GM18519 (cell line): ENCODE measurements around the gene MTUS2.
"Not testable (repeated sequence)": the region's sequence is repeated elsewhere in the genome, so short reads cannot be mapped to it uniquely, and the experiment has no call there.

Experiments
- ATAC-seq: cut with Tn5 transposase; IDR thresholded peaks from one replicate; pipeline ENCODE4 v1.9.1; 2021; ENCODE audit warnings: mild to moderate bottlenecking, moderate library complexity; ENCODE audit not compliant: unreplicated experiment, low FRiP score

Gene MTUS2

DNA sequence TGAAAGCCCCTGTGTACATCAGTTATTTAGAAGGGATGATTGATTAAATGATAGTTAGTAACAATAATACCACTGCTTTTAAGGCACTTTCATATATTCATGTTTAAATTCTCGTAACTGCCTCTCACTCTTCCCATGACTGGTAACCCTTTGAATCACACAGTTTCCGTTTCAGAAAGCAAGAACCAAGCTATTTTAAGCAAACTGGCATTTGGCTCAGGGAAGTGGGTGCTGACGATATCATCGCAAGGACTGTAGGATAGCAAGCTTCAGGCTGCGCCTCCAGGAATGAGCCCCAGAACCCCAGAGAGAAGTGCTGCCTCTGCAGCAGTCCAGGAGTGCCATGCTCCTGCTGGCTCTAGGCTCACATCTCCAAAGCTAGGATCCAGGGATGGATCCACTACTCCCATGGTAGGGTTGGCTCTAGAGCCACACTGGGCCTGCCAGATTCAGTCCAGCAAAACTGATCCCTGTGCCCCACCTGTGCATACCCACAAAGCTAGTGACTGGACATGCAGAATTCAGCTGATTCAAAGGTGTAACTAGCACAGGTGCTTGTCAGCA lies 461.9 kb downstream of the MTUS2 start:
- no peak for ATAC-seq

DNA sequence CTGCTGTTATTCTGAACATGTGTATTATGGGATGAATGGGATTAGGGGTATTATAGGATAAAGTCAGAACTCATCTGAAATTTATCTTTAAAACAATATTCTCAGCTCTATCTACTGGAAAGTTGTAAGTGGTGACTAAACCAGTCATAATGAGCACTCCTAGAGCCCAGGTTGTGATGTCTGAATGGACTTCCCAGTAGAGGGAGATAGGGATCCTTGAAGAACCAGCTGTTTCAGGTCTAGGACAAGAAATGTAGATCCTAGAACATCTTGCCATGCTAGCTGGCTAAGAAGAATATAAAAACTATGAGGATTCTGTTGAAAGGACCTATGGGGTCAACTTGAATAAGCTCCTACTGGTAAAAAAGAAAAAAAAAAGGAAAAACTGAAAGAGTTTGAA lies 464.6 kb downstream of the MTUS2 start:
- ATAC-seq = no peak

- ATAC-seq = no peak
These were observed 467.1 kb downstream of the MTUS2 start for GRCh38 chr13:29287237-29287636.

- no peak for ATAC-seq
These were observed 471.9 kb downstream of the MTUS2 start for GRCh38 chr13:29292045-29292444.

DNA sequence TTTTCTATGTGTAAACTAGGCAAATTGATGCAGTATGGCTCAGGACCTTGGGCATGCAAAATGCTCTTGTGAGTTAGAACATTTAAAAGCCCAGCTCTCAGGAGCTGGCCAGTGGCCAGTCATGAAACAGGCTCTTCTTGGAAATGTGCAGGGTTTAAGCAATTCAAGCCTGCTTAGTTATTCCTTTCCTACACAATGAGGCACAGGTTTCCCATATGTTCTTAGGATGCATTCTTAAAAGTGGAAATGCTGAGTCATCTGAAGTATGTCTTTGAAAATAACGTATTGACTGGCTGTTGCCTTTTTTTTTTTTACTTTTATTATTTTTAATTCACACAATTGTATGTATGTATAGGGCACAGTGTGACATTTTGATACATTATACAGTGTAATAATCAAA lies 474.7 kb downstream of the MTUS2 start:
- ATAC-seq = no peak

GRCh38 chr13:29301027-29301426 lies 480.9 kb downstream of the MTUS2 start:
- no peak for ATAC-seq

DNA sequence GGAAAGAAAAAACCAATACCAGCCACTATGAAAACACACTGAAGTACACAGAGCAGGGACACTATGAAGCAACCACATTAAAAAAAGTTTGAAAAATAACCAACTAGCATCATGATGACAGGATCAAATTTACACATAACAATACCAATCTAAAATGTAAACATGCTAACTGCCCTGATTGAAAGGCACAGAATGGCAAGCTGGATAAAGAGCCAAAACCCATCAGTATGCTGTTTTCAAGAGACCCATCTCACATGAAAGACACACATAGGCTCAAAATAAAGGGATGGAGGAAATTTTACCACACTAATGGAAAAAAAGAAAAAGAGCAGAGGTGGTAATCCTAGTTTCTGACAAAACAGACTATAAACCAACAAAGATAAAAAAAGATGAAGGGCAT lies 484.0 kb downstream of the MTUS2 start:
- ATAC-seq = no peak

- ATAC-seq = no peak
These were observed 490.7 kb downstream of the MTUS2 start for GRCh38 chr13:29310806-29311205.

- no peak for ATAC-seq
These were observed 495.7 kb downstream of the MTUS2 start for GRCh38 chr13:29315847-29316246.

- no peak for ATAC-seq
These were observed 497.7 kb downstream of the MTUS2 start for GRCh38 chr13:29317828-29318227.

DNA sequence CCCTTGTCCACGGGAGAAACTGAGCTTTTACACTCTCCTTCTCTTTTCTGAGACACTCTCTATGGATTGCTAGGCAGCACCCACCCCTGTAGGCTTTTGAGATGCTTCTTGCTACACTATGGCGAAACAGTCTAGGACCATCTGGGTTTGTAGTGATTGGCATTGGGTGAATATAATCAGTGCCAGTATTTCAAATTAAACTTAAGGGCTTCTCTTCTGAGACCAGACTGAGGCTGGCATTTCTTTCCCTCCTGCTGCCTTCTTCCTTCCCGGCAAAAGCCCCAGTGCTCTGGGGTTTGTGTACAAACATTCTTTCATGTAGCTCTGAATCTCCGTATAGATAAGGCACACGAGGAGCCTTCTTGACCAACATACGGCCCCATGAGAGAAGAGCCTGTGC lies 498.6 kb downstream of the MTUS2 start:
- ATAC-seq = no peak

DNA sequence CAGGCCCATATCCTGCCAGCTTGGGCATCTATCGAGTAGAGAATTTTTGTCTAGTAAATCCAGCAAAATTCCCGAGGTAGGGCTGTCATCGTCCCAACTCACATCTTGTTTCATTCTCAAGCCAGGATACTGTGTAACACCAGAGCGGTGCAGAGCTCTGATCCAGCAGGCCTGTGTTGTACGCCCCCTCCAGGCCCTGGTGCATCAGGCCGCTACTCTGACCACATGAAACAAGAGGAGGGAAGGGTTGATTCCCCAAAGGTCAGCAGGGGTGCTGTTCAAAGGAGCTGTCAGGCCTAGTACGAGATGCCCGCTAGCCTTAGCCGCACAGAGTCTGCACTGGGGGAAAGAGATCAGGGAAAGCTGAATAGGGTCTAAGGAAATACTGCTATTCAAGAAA lies 499.3 kb downstream of the MTUS2 start:
- no peak for ATAC-seq

DNA sequence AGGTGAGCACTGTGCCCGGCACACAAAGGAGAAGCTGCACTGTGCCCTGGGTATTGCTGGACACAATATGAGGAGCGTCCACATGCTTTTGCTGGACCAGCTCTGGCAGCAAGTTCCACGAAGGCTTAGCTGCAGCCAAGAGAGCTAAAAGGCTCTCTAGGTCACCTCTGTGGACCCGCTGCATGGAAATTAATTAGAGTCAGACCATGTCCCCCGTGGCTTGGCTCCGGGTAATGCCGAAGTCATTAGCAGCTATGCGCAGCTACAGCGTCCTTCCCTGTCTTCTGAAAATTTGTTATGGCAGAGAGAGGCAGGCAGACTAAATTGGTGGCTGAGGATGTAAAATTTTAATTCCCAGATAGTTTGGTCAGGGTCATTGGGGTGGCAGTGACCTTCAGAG lies 503.8 kb downstream of the MTUS2 start:
- no peak for ATAC-seq

- no peak for ATAC-seq
These were observed 504.5 kb downstream of the MTUS2 start for GRCh38 chr13:29324601-29325000.

- no peak for ATAC-seq
These were observed 508.4 kb downstream of the MTUS2 start for GRCh38 chr13:29328501-29328900.

DNA sequence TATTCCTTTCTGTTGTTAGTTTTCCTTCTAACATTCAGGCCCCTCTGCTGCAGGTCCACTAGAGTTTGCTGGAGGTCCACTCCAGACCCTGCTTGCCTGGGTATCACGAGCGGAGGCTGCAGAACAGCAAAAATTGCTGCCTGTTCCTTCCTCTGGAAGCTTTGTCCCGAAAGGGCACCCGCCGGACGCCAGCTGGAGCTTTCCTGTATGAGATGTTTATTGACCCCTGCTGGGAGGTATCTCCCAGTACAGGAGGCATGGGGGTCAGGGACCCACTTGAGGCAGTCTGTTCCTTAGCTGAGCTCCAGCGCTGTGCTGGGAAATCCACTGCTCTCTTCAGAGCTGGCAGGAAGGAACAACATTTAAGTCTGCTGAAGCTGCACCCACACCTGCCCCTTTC lies 516.2 kb downstream of the MTUS2 start:
- ATAC-seq = no peak

DNA sequence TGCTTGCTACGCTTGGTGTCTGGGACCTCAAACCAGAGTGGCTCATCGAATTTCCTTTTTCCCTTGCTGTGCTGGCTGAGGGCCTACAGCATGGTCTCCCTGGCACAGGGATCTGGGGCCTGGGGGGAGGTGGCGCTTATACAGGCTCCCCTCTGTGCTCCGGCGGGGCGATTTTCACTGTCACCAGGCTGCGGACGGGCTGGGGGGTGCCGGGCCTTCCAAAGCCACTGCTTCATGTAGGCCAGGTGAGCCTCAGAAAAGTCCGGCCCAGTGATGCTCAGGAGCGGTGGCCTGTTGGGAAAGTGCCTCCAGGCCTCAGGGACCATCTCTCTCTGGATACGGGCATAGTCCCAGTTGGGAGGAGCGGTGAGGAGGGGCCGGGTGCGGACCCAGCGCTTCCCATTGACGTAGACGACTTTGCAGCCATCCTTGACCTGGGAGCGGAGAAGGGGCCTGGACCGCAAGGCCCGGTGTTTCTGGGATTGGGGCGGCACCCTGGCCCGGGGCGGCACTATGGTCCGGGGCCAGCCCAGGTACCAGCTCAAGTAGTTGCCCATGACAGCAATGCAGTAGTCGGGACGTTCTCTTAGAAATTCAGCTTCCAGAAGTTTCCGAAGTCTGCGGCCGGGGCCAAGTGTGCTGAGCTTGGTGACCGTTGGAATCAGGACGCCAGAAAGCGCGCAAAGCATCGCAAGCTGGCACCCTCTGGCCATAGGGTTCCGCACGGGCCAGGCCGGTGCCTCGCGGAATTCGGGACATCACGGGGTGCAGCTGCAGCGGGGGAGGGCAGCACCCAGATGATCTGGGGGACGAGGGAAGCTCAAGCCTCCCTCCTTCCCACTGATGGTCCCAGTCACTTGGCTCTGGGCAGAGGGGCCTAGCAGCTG lies 519.5 kb downstream of the MTUS2 start:
- no peak for ATAC-seq

- ATAC-seq = not testable (repeated sequence)
These were observed 525.9 kb downstream of the MTUS2 start for GRCh38 chr13:29345860-29346582.

DNA sequence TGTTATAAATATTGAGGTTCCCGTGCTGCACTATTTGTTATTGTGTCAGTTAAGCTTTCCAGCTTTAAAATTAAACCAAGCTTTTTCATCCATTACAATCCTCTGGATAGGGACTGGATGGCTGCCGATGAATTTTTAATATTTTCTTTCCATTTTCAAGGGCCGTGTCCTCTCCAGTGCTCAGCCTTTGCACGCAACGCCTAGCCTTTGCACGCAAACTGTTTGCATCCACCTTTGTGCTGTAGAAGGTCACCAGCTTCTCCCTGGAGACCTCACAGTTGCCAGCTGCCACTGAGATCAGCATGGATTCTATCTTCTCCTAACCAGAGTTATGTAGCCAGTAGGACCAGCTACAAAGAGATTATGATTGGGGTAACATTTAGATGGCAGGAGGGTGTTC lies 534.9 kb downstream of the MTUS2 start:
- no peak for ATAC-seq

DNA sequence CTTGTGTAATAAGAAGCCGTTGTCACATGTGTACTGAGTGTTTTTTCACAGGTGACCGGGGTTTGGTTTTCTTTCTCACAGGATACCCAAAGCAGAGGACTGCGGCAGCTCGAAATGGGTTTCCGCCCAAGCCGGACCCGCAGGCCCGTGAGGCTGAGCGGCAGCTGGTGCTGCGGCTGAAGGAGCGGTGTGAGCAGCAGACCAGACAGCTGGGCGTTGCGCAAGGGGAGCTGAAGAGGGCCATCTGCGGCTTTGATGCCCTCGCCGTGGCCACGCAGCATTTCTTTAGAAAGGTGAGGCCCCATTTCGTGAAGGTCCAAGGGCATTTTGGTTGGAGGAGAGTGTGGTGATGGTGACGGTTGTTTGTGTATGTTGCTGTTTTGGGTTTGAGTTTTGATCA lies 539.0 kb downstream of the MTUS2 start:
- no peak for ATAC-seq

GRCh38 chr13:29361716-29362115 lies 541.6 kb downstream of the MTUS2 start:
- ATAC-seq = no peak
